ENCODE measurements around the gene AMBP.

The AMBP gene

GRCh38 chr9:114080773-114081440 lies 2.8 kb upstream of the AMBP start:
- Histone ChIP-seq H3K27me3 (no peaks in the 10 kb centered on the region), H3K4me3 (ENCODE audit: low read depth, low read length) (no peak overlapping the region), H3K4me1 (peaks cover 4% of the 10 kb centered on the region; the same call in 1 of the 2 replicates), H3K9me3 (no peaks in the 10 kb centered on the region), H3K36me3 (no peaks in the 10 kb centered on the region)
- peak; percentile 1 for DNase-seq
- TF ChIP-seq CTCF (IDR thresholded peaks at IDR 0.05; ENCODE audit: low read depth, low read length) = no peak

- H3K9me3 ChIP-seq = no peaks in the 10 kb centered on the region
- peaks cover 4% of the 10 kb centered on the region; the same call in 1 of the 2 replicates for H3K4me1 ChIP-seq
- no peak for DNase-seq
- H3K36me3 ChIP-seq = no peaks in the 10 kb centered on the region
- no peak overlapping the region for H3K4me3 ChIP-seq (ENCODE audit: low read depth, low read length)
- TF ChIP-seq CTCF (IDR thresholded peaks at IDR 0.05; ENCODE audit: low read depth, low read length) = no peak
- H3K27me3 ChIP-seq = no peaks in the 10 kb centered on the region
Observed at GRCh38 chr9:114080195-114080772, 2.2 kb upstream of the AMBP start.

GRCh38 chr9:114078781-114079156 lies 669 bp upstream of the AMBP start:
- Histone ChIP-seq H3K27me3 (no peaks in the 10 kb centered on the region), H3K36me3 (no peaks in the 10 kb centered on the region), H3K4me3 (ENCODE audit: low read depth, low read length) (no peak overlapping the region), H3K9me3 (no peaks in the 10 kb centered on the region), H3K4me1 (peaks cover 4% of the 10 kb centered on the region; the same call in 1 of the 2 replicates)
- no peak for DNase-seq
- no peak for TF ChIP-seq CTCF (IDR thresholded peaks at IDR 0.05; ENCODE audit: low read depth, low read length)

- DNase-seq = no peak
- Histone ChIP-seq H3K9me3 (no peaks in the 10 kb centered on the region), H3K4me1 (peaks cover 4% of the 10 kb centered on the region; the same call in 1 of the 2 replicates), H3K4me3 (ENCODE audit: low read depth, low read length) (no peak overlapping the region), H3K36me3 (no peaks in the 10 kb centered on the region), H3K27me3 (no peaks in the 10 kb centered on the region)
- TF ChIP-seq CTCF (IDR thresholded peaks at IDR 0.05; ENCODE audit: low read depth, low read length) = no peak
Observed at GRCh38 chr9:114077162-114077837, 800 bp downstream of the AMBP start.

GRCh38 chr9:114076237-114077161 lies 1.6 kb downstream of the AMBP start:
- peaks cover 4% of the 10 kb centered on the region; the same call in 1 of the 2 replicates for H3K4me1 ChIP-seq
- H3K36me3 ChIP-seq = no peaks in the 10 kb centered on the region
- no peaks in the 10 kb centered on the region for H3K9me3 ChIP-seq
- H3K4me3 ChIP-seq (ENCODE audit: low read depth, low read length) = no peak overlapping the region
- DNase-seq = no peak
- TF ChIP-seq CTCF (IDR thresholded peaks at IDR 0.05; ENCODE audit: low read depth, low read length) = no peak
- no peaks in the 10 kb centered on the region for H3K27me3 ChIP-seq
